GM12872 (cell line): ENCODE data around the gene MRO.

Experiments used
- TF ChIP-seq, protein P1 (sequence below): IDR thresholded peaks from 3 replicates; pipeline ENCODE4 v1.5.1; 2011; ENCODE audit warnings: low read depth, mild to moderate bottlenecking, low read length, moderate library complexity; ENCODE audit not compliant: insufficient read depth

MRO gene

DNA sequence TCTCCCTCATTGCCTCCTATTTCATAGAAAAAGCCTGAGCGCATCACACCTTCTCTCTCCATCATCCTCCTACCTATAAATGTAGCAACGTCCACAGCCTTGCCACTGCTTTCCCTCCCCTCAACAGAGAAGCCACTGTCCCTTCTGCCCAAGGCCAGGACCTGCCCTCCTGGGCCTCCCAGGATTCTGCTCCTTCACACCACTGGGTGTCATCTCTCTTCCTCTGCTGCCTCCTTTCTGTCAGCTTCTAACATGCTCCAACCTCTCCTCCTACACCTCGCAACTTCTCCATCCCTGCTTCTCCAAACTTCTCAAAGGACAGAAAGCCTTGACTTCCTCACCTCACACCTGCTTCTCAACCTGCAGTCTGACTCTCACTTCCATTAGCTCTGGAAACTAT, 37.9 kb upstream of the MRO start:
- TF ChIP-seq, protein P1, sequence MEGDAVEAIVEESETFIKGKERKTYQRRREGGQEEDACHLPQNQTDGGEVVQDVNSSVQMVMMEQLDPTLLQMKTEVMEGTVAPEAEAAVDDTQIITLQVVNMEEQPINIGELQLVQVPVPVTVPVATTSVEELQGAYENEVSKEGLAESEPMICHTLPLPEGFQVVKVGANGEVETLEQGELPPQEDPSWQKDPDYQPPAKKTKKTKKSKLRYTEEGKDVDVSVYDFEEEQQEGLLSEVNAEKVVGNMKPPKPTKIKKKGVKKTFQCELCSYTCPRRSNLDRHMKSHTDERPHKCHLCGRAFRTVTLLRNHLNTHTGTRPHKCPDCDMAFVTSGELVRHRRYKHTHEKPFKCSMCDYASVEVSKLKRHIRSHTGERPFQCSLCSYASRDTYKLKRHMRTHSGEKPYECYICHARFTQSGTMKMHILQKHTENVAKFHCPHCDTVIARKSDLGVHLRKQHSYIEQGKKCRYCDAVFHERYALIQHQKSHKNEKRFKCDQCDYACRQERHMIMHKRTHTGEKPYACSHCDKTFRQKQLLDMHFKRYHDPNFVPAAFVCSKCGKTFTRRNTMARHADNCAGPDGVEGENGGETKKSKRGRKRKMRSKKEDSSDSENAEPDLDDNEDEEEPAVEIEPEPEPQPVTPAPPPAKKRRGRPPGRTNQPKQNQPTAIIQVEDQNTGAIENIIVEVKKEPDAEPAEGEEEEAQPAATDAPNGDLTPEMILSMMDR = no peak

DNA sequence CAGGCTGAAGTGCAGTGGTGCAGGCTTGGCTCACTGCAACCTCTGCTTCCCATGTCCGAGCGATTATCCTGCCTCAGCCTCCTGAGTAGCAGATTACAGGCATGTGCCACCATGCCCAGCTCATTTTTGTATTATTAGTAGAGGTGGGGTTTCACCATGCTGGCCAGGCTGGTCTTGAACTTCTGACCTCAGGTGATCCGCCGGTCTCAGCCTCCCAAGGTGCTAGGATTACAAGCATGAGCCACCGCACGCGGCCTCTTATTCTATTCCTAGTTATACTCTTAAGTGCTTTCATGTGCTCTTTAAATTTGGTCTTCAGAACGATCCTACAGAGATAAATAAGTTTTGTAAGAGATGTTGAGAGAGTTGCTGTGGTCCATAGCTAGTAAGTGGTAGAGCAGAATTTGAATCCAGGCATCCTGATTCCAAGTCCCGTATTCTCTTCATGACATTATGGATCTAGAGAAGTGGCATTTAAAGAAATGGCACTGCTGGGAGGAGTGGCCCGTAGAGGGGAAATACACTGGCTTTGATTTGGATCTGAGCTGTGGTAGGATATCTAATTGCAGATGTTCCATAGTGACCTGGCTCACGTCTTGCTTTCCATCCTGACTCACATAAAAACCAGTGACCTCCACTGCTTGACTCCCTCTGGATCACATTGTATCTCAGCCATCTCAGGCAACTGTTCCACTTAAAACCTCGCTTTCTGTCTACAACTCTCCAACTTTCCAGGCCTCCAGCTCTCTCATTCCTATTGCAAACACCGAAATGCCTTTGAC, 36.4 kb upstream of the MRO start:
- TF ChIP-seq, protein P1 = no peak

DNA sequence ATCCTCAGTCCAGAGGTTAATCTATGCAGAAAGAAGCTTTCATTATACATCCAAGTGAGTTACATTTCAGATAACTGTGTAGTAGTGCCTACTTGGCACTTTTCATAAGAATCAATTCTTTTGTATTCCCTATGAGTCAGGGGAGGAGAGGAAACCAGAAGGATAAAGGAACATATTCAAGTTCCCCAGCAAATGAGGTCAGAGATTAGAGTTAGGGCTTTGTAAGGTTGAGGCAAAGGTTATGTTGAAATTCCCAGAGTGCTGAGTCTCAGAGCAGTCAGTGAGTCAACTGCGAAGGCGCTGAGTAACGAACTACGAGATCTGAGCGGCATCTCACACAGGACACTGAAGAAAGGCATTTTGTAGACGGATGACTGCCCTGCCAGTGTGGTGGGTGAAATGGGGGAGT, 34.1 kb upstream of the MRO start:
- TF ChIP-seq, protein P1 = no peak

DNA sequence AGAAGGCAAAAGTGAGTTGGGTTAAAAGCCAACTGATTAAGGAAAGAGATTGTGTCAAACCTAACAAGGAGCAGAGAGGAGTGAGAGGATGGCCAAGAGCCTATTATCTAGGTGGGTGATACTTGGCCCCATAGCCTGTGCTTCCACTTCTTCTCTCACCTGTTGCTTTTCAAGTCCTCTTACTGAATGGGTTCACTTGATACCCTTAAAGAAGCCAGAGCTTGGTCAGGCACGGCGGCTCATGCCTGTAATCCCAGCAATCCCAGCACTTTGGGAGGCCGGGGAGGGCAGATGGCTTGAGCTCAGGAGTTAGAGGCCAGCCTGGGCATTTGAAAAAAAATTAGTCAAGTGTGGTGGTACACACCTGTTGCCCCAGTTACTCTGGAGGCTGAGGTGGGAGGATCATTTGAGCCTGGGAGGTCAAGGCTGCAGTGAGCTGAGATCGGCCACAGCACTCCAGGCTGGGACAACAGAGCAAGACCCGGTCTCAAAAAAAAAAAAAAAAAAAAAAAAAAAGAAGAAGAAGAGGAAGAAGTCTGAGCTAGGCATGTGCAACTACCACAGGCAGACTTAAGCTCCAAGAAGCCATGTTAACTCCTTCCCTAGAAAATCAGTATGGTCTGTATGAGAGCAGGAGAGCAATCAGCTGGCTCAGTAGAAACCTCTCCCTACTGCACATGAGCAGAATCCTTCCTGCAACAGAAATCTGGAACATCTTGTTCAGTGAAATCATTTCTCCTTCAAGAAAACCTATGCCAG, 30.7 kb upstream of the MRO start:
- TF ChIP-seq, protein P1 = no peak

DNA sequence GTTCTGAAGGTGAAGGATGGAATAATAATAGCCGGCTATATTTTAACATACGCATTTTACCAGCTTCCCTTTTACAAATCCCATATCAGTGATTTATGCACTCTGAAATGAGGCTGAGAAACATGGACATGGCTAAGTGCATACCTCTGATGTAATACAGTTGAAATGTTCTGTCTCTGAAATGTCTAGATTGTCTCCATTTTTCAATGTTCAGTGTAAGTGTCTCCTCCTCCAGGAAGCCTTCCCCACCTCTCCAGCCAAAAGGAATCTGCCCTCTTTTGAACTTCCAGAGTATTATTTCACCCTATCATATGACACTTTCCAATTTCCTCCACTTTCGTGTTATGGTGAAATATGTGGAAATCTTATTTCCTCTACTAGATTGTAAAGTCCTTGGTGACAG, 29.6 kb upstream of the MRO start:
- TF ChIP-seq, protein P1 = no peak

DNA sequence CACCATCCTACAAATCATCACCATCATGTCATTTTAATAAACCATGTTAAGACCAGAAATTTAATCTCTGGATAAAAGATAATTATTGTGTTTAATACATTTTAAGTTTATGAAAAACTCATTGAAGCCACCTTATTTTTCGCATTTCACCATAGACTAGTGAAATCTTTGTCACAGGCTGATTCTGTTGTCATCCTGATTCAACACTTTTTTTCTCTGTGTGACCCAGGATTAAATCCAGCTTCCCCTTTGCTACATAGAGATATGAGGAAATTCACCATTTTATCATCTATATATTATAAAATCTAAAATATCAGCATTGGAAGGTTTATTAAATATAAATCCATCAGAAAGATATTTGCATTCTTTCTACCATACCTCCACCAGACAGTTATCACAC, 29.2 kb upstream of the MRO start:
- TF ChIP-seq, protein P1 = no peak

DNA sequence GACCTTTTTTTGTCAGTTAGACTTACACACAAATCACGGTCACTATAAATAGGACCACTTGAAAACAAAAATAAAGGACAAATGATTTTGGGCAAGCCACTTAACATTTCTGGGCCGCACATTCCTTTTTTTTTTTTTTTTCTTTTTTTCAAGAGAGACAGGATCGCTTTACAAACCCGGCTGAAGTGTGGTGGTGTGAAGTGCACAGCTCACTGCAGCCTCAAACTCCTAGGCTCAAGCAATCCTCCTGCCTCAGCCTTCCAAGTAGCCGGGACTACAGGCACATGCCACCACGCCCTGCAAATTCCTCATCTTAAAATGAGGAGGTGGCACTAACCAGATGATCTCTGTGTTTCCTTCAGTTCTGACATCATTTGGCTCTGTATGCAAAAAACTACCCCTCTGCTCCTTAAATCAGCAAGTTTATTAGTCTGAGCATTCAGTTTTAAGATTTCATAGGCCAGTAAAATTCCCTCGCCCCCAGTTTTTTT, 28.3 kb upstream of the MRO start:
- TF ChIP-seq, protein P1 = no peak
